Adrenal gland (tissue), 12 donors: ENCODE measurements around the gene EFCAB11. TPM values are rescaled to one million over a fixed set of nuclear protein-coding genes. Genes with fewer than 3 reads are reported as not detected.

Experiments
- DNase-seq, 7 donors: peaks; one replicate each; pipeline ENCODE4 v3.0.0-alpha.2; 2019 to 2020
- H3K27ac ChIP-seq, 5 donors: fragments of 200-600 bp; sonication (generic) in 4 of 5; 1 replicate in 3 of 5; 2 replicates in 2 of 5; pipeline versions ENCODE4 v1.5.1 to v1.8.0; 2016 to 2020; ENCODE audit warnings: mild to moderate bottlenecking in 1 of 5
- H3K27me3 ChIP-seq: fragments of 200-600 bp; 2 replicates; pipeline ENCODE4 v1.8.0; 2021
- H3K36me3 ChIP-seq, 2 donors: fragments of 200-600 bp; replicated peaks in 1 of 2; 1 replicate in 1 of 2; 2 replicates in 1 of 2; pipeline versions ENCODE4 v1.5.1 to v1.8.0; 2018 to 2022
- H3K4me1 ChIP-seq, 2 donors: fragments of 200-600 bp; replicated peaks in 1 of 2; 1 replicate in 1 of 2; 2 replicates in 1 of 2; pipeline versions ENCODE4 v1.5.1 to v1.8.0; 2018 to 2021
- H3K4me3 ChIP-seq, 4 donors: fragments of 200-600 bp; sonication (generic) in 3 of 4; one replicate each; pipeline ENCODE4 v1.5.1; 2016 to 2018
- H3K9me3 ChIP-seq, 3 donors: fragments of 200-600 bp; sonication (generic) in 1 of 3; replicated peaks in 1 of 3; 1 replicate in 2 of 3; 2 replicates in 1 of 3; pipeline versions ENCODE4 v1.5.1 to v1.8.0; 2016 to 2021
- POLR2A ChIP-seq, 2 donors: fragments of 450-650 bp; IDR thresholded peaks; one replicate each; pipeline ENCODE4 v1.6.1; 2017; ENCODE audit warnings: antibody characterized with exemption in 2 of 2, mild to moderate bottlenecking in 2 of 2, moderate library complexity in 1 of 2
- WGBS, 4 donors: extraction: QIAGEN DNeasy Blood & Tissue Kit in 2 of 4; methylation state at CpG; one replicate each; pipeline versions ENCODE4 v1.1.5 to v1.1.7; 2013 to 2017; 5-methylcytosine and 5-hydroxymethylcytosine counted together
- intact Hi-C, 2 donors: fragments of 100-400 bp; cut with DNase I; formaldehyde crosslinking; loops; one replicate each; pipeline versions ENCODE4 v1.14.1 to v1.15.0; 2022 to 2023
- polyA plus RNA-seq, 3 donors: library from polyadenylated mRNA; stranded (reverse); fragments of 200-250 nt in 2 of 3; fragments of 350-450 nt in 1 of 3; fragmentation: Illumina TruSeq in 1 of 3; extraction: RNeasy Lipid Tissue Mini Kit (QIAGEN cat#74804) in 1 of 3; gene quantifications; one replicate each; pipeline ENCODE4 v1.2.3, GENCODE V29; 2013 to 2014
- total RNA-seq, 9 donors: library from RNA; depleted of rRNA in 4 of 9; stranded (reverse); fragments of >200 nt in 4 of 9; fragments of 120-200 nt in 1 of 9; fragmentation: NEBNext Ultra II Directional in 1 of 9; extraction: Animal tissue kit (Norgen Biotek cat#: 25700) in 1 of 9; gene quantifications; one replicate each; pipeline versions ENCODE4 v1.1.0 to v1.2.4, GENCODE V29; 2013 to 2023
- TF ChIP-seq, protein P1 (sequence below), 6 experiments: fragments of 450-650 bp in 4 of 6; fragments of 200-600 bp in 2 of 6; sonication (generic) in 1 of 6; IDR thresholded peaks; 1 replicate in 5 of 6; 2 replicates in 1 of 6; pipeline versions ENCODE4 v1.5.1 to v1.8.0; 2016 to 2021; ENCODE audit warnings: antibody characterized with exemption in 6 of 6, mild to moderate bottlenecking in 2 of 6, moderate library complexity in 1 of 6
- donor health status: healthy with polysubstance abuse.
- donor health status: Bipolar disorder and iron deficiency.
- donor health status: DM: yes; HTN: yes; CAD: no.
- donor health status: DM: no; HTN: no; CAD: no.
- donor health status: DM: no; HTN: no; CAD: no.
- donor health status: DM: yes; HTN: yes; CAD: no.

EFCAB11 gene
- total and polyA plus RNA-seq, 12 donors: 4.0 to 16.9 (median 8.4) TPM

- intact Hi-C loops: no loop called here
- Histone ChIP-seq H3K4me3 (no peak overlapping the region), H3K27me3 (no peaks in the 10 kb centered on the region), H3K36me3 (no peaks in the 10 kb centered on the region), H3K27ac (no peak overlapping the region), H3K9me3 (no peaks in the 10 kb centered on the region), H3K4me1 (no peaks in the 10 kb centered on the region)
- WGBS, 4 donors: 81 to 93% (median 92%) methylated on average over 3 of the region's 3 CpGs
- DNase-seq: no peak
- TF ChIP-seq, protein P1, sequence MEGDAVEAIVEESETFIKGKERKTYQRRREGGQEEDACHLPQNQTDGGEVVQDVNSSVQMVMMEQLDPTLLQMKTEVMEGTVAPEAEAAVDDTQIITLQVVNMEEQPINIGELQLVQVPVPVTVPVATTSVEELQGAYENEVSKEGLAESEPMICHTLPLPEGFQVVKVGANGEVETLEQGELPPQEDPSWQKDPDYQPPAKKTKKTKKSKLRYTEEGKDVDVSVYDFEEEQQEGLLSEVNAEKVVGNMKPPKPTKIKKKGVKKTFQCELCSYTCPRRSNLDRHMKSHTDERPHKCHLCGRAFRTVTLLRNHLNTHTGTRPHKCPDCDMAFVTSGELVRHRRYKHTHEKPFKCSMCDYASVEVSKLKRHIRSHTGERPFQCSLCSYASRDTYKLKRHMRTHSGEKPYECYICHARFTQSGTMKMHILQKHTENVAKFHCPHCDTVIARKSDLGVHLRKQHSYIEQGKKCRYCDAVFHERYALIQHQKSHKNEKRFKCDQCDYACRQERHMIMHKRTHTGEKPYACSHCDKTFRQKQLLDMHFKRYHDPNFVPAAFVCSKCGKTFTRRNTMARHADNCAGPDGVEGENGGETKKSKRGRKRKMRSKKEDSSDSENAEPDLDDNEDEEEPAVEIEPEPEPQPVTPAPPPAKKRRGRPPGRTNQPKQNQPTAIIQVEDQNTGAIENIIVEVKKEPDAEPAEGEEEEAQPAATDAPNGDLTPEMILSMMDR (IDR thresholded peaks at IDR 0.05): no peak
- TF ChIP-seq POLR2A (IDR thresholded peaks at IDR 0.05): no peak
These were observed 88.1 kb downstream of the EFCAB11 start for GRCh38 chr14:89866458-89866857.

GRCh38 chr14:89865153-89865552, 89.4 kb downstream of the EFCAB11 start:
- no peak for DNase-seq
- Histone ChIP-seq H3K9me3 (no peaks in the 10 kb centered on the region), H3K36me3 (no peaks in the 10 kb centered on the region), H3K27ac (no peak overlapping the region), H3K27me3 (no peaks in the 10 kb centered on the region), H3K4me1 (no peaks in the 10 kb centered on the region), H3K4me3 (no peak overlapping the region)
- WGBS, 4 donors: 93 to 97% (median 95%) methylated on average over 5 of the region's 5 CpGs
- intact Hi-C loops: no loop called here
- TF ChIP-seq POLR2A (IDR thresholded peaks at IDR 0.05): no peak
- TF ChIP-seq, protein P1 (IDR thresholded peaks at IDR 0.05): no peak

- no peaks in the 10 kb centered on the region for H3K27me3 ChIP-seq
- H3K4me1 ChIP-seq: no peaks in the 10 kb centered on the region
- no peaks in the 10 kb centered on the region for H3K36me3 ChIP-seq
- H3K27ac ChIP-seq: no peak overlapping the region
- intact Hi-C loops: no loop called here
- no peak overlapping the region for H3K4me3 ChIP-seq
- no peaks in the 10 kb centered on the region for H3K9me3 ChIP-seq
- TF ChIP-seq, protein P1 (IDR thresholded peaks at IDR 0.05): no peak
- TF ChIP-seq POLR2A (IDR thresholded peaks at IDR 0.05): no peak
- DNase-seq: no peak
These were observed 91.7 kb downstream of the EFCAB11 start for GRCh38 chr14:89862856-89863255.

GRCh38 chr14:89861630-89862029, 92.9 kb downstream of the EFCAB11 start:
- Histone ChIP-seq H3K4me3 (no peak overlapping the region), H3K36me3 (no peaks in the 10 kb centered on the region), H3K27ac (no peak overlapping the region), H3K9me3 (no peaks in the 10 kb centered on the region), H3K27me3 (no peaks in the 10 kb centered on the region), H3K4me1 (no peaks in the 10 kb centered on the region)
- TF ChIP-seq, protein P1 (IDR thresholded peaks at IDR 0.05): no peak
- no peak for TF ChIP-seq POLR2A (IDR thresholded peaks at IDR 0.05)
- intact Hi-C loops: no loop called here
- DNase-seq: no peak
